Skeletal muscle cell (primary cell): ENCODE measurements around the gene MIS12.

Source experiments
- DNase-seq: peaks from one replicate; pipeline ENCODE4 v3.0.0-alpha.2; 2010; ENCODE audit warnings: low read depth
- H3K4me3 ChIP-seq: 2 replicates; pipeline ENCODE4 v1.5.1; 2011; ENCODE audit warnings: low read depth, mild to moderate bottlenecking, control low read depth, low read length, moderate library complexity

The MIS12 gene

GRCh38 chr17:5530265-5531084 is 44.1 kb downstream of the MIS12 start:
- H3K4me3 ChIP-seq = no peak overlapping the region
- no peak for DNase-seq

- H3K4me3 ChIP-seq = no peak overlapping the region
- no peak for DNase-seq
Measured at GRCh38 chr17:5531085-5531418, 44.7 kb downstream of the MIS12 start.

DNA sequence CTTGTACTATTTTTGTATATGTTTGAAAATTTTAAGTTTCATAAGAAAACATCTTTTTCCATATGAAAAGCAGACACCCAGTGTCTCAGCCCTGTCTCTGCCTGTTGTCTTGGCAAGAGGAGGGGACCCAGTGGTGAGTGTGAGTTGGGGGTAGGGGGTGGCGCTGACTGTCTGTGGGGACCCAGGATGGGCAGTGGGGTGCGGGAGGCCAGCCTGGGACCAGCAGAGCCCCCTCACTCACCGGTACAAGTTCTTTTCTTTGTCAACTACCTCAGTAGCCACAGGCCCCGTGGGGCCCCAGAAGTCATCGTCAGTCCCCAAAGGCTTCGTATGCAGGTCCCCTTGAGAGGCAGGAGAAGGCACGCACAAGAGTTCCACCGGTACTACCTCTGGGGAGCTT is 46.2 kb downstream of the MIS12 start:
- no peak overlapping the region for H3K4me3 ChIP-seq
- DNase-seq = no peak

DNA sequence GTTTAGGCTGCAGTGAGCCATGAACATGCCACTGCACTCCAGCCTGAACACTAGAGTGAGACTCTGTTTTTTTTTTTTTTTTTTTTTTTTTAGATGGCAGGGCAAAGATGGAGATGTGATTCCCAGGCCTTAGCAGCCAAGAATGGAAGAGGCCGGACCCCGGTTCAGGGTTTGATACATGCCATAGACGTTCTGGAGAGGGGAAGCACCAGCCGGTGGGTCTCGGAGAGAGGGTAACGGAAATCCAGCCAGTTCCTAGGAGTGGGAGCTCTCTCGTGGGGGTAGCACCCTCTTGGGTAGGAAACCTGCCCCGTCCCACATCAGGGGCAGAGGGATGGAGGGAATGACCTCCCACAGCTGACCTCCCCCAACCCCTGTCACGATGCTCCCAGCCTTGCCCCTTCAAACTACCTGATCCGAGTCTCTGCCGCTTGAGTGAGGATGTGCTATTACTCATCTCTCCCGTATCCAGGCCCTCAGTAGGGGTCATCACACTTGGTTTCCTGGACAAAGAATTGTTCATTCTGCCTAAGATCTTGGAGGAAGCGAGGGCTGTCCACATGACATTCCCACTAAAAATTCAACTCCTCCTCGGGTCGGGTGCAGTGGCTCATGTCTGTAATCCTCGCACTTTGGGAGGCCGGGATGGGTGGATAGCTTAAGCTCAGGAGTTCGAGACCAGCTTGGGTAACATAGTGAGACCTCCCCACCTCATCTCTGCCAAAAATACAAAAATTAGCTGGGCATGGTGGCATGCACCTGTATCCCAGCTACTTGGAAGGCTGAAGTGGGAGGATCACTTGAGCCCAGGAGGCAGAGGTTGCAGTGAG is 47.3 kb downstream of the MIS12 start:
- DNase-seq = no peak
- H3K4me3 ChIP-seq = no peak overlapping the region

DNA sequence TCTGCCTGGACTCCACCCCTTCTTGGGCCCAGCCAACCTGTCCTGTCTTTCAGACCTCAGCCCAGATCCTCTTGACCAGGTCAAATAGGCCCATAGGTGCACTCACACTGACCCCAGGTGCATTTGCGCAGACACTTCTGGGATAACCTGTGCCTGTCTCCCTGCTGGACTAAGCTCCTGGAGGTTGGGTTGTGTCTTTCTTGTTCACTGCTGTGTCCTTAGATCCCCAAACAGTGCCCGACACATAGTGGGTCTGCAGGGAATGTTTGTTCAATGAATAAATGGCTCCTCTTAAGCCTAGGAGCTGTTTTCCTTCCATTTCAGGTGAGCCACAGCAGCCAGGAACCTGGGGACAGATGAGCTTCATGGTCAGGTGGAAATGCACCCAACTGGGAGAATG is 49.1 kb downstream of the MIS12 start:
- DNase-seq = no peak
- H3K4me3 ChIP-seq = no peak overlapping the region

GRCh38 chr17:5536866-5537650 is 50.7 kb downstream of the MIS12 start:
- no peak overlapping the region for H3K4me3 ChIP-seq

GRCh38 chr17:5539286-5539685 is 52.9 kb downstream of the MIS12 start:
- no peak for DNase-seq
- no peak overlapping the region for H3K4me3 ChIP-seq

More at GRCh38 chr17:5536866-5537650, 50.7 kb downstream of the MIS12 start:
- DNase-seq = peak; percentile 25

DNA sequence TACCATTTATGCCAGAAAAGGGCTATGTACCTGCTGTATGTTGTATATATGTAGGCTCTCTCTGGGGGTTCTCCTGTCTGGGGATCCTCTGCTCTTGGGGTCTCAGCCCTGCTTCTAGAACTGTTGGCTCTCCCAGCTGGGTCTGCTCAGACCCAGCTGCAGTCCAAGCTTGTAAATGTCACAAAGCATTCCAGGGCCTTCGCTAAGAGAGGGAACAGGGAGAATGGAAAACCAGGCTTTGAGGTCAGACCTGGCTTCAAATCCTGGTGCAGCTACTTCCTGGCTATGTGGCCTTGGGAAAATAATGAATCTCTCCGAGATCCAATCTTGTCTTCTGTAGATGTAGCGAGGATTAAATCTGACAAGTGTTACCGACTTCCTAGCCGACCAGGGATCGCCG is 54.0 kb downstream of the MIS12 start:
- no peak for DNase-seq
- H3K4me3 ChIP-seq = no peak overlapping the region
